Left colon (tissue), 2 donors: ENCODE data around the gene ARMH4. TPM values are rescaled to one million over a fixed set of nuclear protein-coding genes. Genes with fewer than 3 reads are reported as not detected.

Experiments
- ATAC-seq: fragments of 200-7000 bp; cut with Tn5 transposase; one replicate; pipeline ENCODE4 v1.9.1; 2020; ENCODE audit warnings: mild to moderate bottlenecking, moderate library complexity
- DNase-seq, 2 donors: peaks; one replicate each; pipeline ENCODE4 v3.0.0-alpha.2; 2020
- intact Hi-C, 2 donors: fragments of 100-400 bp; cut with DNase I in 1 of 2; cut with micrococcal nuclease in 1 of 2; formaldehyde crosslinking; loops; one replicate each; pipeline versions ENCODE4 v1.11.2 to v1.14.0; 2022; cut with DNase I, micrococcal nuclease
- long read RNA-seq: library from polyadenylated mRNA; unstranded; transcript quantifications from one replicate; pipeline ENCODE4 v2.0.0, GENCODE V29; 2021
- total RNA-seq, 2 donors: library from RNA; stranded (reverse); fragmentation: NEBNext Ultra II Directional; extraction: Animal tissue kit (Norgen Biotek cat#: 25700); gene quantifications; one replicate each; pipeline ENCODE4 v1.2.1, GENCODE V29; 2021
- donor health status: DM: no; HTN: no; CAD: no.
- donor health status: DM: yes; HTN: yes; CAD: no.

The ARMH4 gene
- total RNA-seq = 1 to 10 TPM in 1 of 2 donors, under 1 TPM in 1; 0.82 to 2.7 TPM
- long read RNA-seq, partial matches to known transcripts = 2 of 5 reads
- long read RNA-seq, other reads (novel, unspliced or antisense) = 3 of 5 reads

GRCh38 chr14:58152014-58152857 lies at the start of gene ARMH4:
Gene ARMH4 (minus strand): TSS chr14:58152213. CDS start chr14:58139358, 12,855 bp downstream.
- ATAC-seq (peak; percentile 99), DNase-seq (peak; percentile 86 to 89)
- intact Hi-C loops = no loop called here

- intact Hi-C loops = no loop called here
- DNase-seq (no peak), ATAC-seq (no peak)
Measured at GRCh38 chr14:58200846-58201245, 48.8 kb upstream of the ARMH4 start.

- intact Hi-C loops = no loop called here
- ATAC-seq (no peak), DNase-seq (no peak)
Measured at GRCh38 chr14:58200480-58200841, 48.4 kb upstream of the ARMH4 start.

- intact Hi-C loops = no loop called here
- ATAC-seq = peak; percentile 96
- DNase-seq = peak; percentile 88 to 92
Measured at GRCh38 chr14:58199726-58200479, 47.9 kb upstream of the ARMH4 start, which contains the start of gene ACTR10. Gene ACTR10 (plus strand): TSS chr14:58200149. CDS start chr14:58200218, 69 bp downstream.

- intact Hi-C loops = no loop called here
- no peak for DNase-seq
- no peak for ATAC-seq
Measured at GRCh38 chr14:58198086-58198485, 46.1 kb upstream of the ARMH4 start.

- DNase-seq (no peak), ATAC-seq (no peak)
- intact Hi-C loops = no loop called here
Measured at GRCh38 chr14:58196198-58196597, 44.2 kb upstream of the ARMH4 start.

GRCh38 chr14:58193542-58193941 lies 41.5 kb upstream of the ARMH4 start:
- DNase-seq = no peak
- intact Hi-C loops = no loop called here
- ATAC-seq = peak; percentile 75

- peak; percentile 88 for ATAC-seq
- DNase-seq = no peak
Measured at GRCh38 chr14:58191763-58192601, 40.0 kb upstream of the ARMH4 start.

GRCh38 chr14:58189176-58189575 lies 37.2 kb upstream of the ARMH4 start:
- DNase-seq (no peak), ATAC-seq (no peak)
- intact Hi-C loops = no loop called here

More at GRCh38 chr14:58191763-58192601, 40.0 kb upstream of the ARMH4 start:
- intact Hi-C loops = no loop called here

- DNase-seq (no peak), ATAC-seq (no peak)
- intact Hi-C loops = no loop called here
Measured at GRCh38 chr14:58177125-58177524, 25.1 kb upstream of the ARMH4 start.

- DNase-seq (peak; percentile 66 to 71), ATAC-seq (peak; percentile 98)
- intact Hi-C loops = no loop called here
Measured at GRCh38 chr14:58171090-58171489, 19.1 kb upstream of the ARMH4 start.

- intact Hi-C loops = loop anchor here in 1 of 2 donors (2.0 kb wide), 1 partner anchor 59 kb away; no protein-coding TSS in a partner anchor
- DNase-seq (no peak), ATAC-seq (no peak)
Measured at GRCh38 chr14:58167891-58168290, 15.9 kb upstream of the ARMH4 start.

GRCh38 chr14:58167057-58167456 lies 15.0 kb upstream of the ARMH4 start:
- intact Hi-C loops = loop anchor here in 1 of 2 donors (2.0 kb wide), 1 partner anchor 58 kb away; no protein-coding TSS in a partner anchor
- ATAC-seq = no peak
- no peak for DNase-seq

GRCh38 chr14:58166005-58166983 lies 14.3 kb upstream of the ARMH4 start:
- intact Hi-C loops = loop anchor here in 1 of 2 donors (2.0 kb wide), 1 partner anchor 57 kb away; no protein-coding TSS in a partner anchor
- DNase-seq (peak; percentile 63 to 91), ATAC-seq (peak; percentile 77)

GRCh38 chr14:58160561-58160960 lies 8.5 kb upstream of the ARMH4 start:
- DNase-seq = no peak
- ATAC-seq = no peak
- intact Hi-C loops = loop anchor here in 1 of 2 donors (5.0 kb wide), 1 partner anchor 53 kb away; no protein-coding TSS in a partner anchor

- DNase-seq (peak in 1 of 2 donors; percentile 19), ATAC-seq (peak; percentile 53)
- intact Hi-C loops = no loop called here
Measured at GRCh38 chr14:58151133-58152013, 640 bp downstream of the ARMH4 start.
